GM06990 (cell line): Measurements from ENCODE around the gene DHX35.

ENCODE experiments used
- DNase-seq: peaks from one replicate; pipeline ENCODE4 v3.0.0-alpha.2; 2011; ENCODE audit not compliant: insufficient read length; ENCODE audit errors: extremely low read depth
- H3K27me3 ChIP-seq: replicated peaks from 2 replicates; pipeline ENCODE4 v1.6.0; 2011; ENCODE audit warnings: low read length; ENCODE audit not compliant: control insufficient read depth, insufficient read depth
- H3K36me3 ChIP-seq: 2 replicates; pipeline ENCODE4 v1.5.1; 2011; ENCODE audit warnings: low read length; ENCODE audit not compliant: control insufficient read depth, insufficient read depth
- H3K4me3 ChIP-seq: replicated peaks from 2 replicates; pipeline ENCODE4 v1.5.1; 2011; ENCODE audit warnings: low read depth, mild to moderate bottlenecking, control low read depth, low read length
- CTCF ChIP-seq: IDR thresholded peaks from 2 replicates; pipeline ENCODE4 v1.5.1; 2011; ENCODE audit warnings: low read length, control low read depth, mild to moderate bottlenecking, inconsistent platforms; ENCODE audit not compliant: insufficient read depth, poor library complexity, severe bottlenecking

The DHX35 gene

DNA sequence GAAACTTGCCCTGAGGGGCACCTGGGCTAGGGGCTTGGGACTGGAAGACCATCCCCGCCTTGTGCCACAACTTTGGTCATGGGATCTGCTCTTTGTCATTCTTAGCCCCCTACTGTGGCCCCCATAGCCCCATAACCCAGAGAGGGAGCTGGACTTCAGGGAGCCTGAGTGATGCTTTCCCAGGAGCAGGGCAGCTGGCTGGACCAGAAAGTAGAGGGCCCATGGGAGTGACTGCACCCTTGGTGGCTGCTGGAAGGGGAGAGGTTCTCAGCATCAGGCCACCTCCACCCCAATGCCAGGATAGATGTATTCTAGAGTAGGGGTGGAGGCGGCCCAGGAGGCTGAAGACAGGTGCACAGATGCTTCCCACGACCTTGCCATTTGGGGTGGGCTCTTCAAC is 41.7 kb upstream of the DHX35 start:
- H3K36me3 ChIP-seq: peaks cover 30% of the 10 kb centered on the region

GRCh38 chr20:38920851-38921250 is 41.3 kb upstream of the DHX35 start:
- no peak overlapping the region for H3K4me3 ChIP-seq
- peaks cover 26% of the 10 kb centered on the region for H3K36me3 ChIP-seq
- H3K27me3 ChIP-seq: no peaks in the 10 kb centered on the region
- no peak for DNase-seq
- TF ChIP-seq CTCF: no peak

More for the DNA sequence above, 41.7 kb upstream of the DHX35 start:
- no peak for DNase-seq
- no peak for TF ChIP-seq CTCF
- Histone ChIP-seq H3K27me3 (no peaks in the 10 kb centered on the region), H3K4me3 (no peak overlapping the region)

DNA sequence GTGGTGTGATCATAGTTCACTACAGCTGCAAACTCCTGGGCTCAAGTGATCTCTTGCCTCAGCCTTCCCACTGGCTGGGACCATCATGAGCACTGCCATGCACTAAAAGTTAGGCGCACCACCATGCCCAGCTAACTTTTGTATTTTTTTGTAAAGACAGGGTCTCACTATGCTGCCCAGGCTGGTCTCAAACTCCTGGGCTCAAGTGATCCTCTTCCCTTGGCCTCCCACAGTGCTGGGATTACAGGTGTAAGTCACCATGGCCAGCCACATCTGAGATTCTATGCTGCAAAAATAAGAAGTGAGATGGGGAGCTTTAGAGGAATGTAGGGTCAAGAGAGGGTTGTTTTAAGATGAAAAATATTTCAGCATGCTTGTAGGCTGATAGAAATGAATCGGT is 37.4 kb upstream of the DHX35 start:
- TF ChIP-seq CTCF: no peak
- H3K36me3 ChIP-seq: peaks cover 7% of the 10 kb centered on the region

DNA sequence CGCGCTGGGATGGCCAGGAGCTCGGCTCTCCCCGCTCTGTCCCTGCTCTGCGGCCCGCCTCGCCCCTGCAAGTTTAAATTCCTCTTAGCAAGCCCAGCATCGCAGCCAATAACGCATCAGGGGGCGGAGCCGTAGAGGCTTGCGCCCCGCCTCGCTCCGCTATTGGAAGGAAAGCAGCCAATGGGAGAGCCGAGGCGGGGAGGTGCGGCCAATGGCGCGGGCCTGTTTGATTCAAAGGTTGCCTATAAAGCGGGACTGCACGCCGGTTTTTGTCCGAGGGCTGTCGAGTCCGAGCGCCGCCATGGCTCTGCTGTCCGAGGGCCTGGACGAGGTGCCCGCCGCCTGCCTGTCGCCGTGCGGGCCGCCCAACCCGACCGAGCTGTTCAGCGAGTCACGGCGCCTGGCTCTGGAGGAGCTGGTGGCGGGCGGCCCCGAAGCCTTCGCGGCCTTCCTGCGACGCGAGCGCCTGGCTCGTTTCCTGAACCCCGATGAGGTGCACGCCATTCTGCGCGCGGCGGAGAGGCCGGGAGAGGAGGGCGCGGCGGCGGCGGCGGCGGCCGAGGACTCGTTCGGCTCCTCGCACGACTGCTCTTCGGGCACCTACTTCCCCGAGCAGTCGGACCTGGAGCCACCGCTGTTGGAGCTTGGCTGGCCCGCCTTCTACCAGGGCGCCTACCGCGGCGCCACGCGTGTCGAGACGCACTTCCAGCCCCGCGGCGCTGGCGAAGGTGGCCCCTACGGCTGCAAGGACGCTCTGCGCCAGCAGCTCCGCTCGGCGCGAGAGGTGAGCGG is 35.8 kb upstream of the DHX35 start, which contains the start of gene FAM83D:
Gene FAM83D, plus strand, starts transcription at position 276 of the 792 bp plus-strand sequence. Its CDS starts 26 bp downstream, at position 302.
- peak within 1 kb of the TSS; percentile 94 for H3K4me3 ChIP-seq
- no peaks in the 10 kb centered on the region; the same call in 1 of the 2 replicates for H3K36me3 ChIP-seq
- DNase-seq: peak; percentile 98
- no peaks in the 10 kb centered on the region for H3K27me3 ChIP-seq
- no peak for TF ChIP-seq CTCF

More for the DNA sequence above, 37.4 kb upstream of the DHX35 start:
- no peak for DNase-seq
- Histone ChIP-seq H3K27me3 (no peaks in the 10 kb centered on the region), H3K4me3 (no peak overlapping the region)

- Histone ChIP-seq H3K27me3 (no peaks in the 10 kb centered on the region), H3K36me3 (no peaks in the 10 kb centered on the region; the same call in 1 of the 2 replicates), H3K4me3 (peak overlapping the region; percentile 94)
- TF ChIP-seq CTCF: no peak
- no peak for DNase-seq
Measured at GRCh38 chr20:38926934-38927616, 35.1 kb upstream of the DHX35 start.
